Stimulated activated CD8-positive, alpha-beta memory T cell treated with anti-CD3 and anti-CD28 coated beads, Interleukin-4, amount 100 ng/mL, for 24 hours (primary cell): ENCODE results near the gene PIAS1.
"Not testable (repeated sequence)": the region's sequence is repeated elsewhere in the genome, so short reads cannot be mapped to it uniquely, and the experiment has no call there.

Experiments used
- DNase-seq: peaks from one replicate; pipeline ENCODE4 v3.0.0-alpha.2; 2020; ENCODE audit warnings: low read depth

The PIAS1 gene

GRCh38 chr15:68034719-68035293, 19.3 kb upstream of the PIAS1 start:
- DNase-seq = no peak

- DNase-seq = no peak
Measured at GRCh38 chr15:68038246-68038645, 15.9 kb upstream of the PIAS1 start.

- no peak for DNase-seq
Measured at GRCh38 chr15:68040144-68040543, 14.0 kb upstream of the PIAS1 start.

GRCh38 chr15:68042156-68042854, 11.8 kb upstream of the PIAS1 start:
- DNase-seq = no peak

- no peak for DNase-seq
Measured at GRCh38 chr15:68042855-68043222, 11.3 kb upstream of the PIAS1 start.

- no peak for DNase-seq
Measured at GRCh38 chr15:68045289-68046265, 8.5 kb upstream of the PIAS1 start.

GRCh38 chr15:68047826-68048225, 6.3 kb upstream of the PIAS1 start:
- no peak for DNase-seq

- DNase-seq = no peak
Measured at GRCh38 chr15:68051109-68051508, 3.0 kb upstream of the PIAS1 start.

GRCh38 chr15:68051907-68052306, 2.2 kb upstream of the PIAS1 start:
- no peak for DNase-seq

- DNase-seq = no peak
Measured at GRCh38 chr15:68052431-68052830, 1.7 kb upstream of the PIAS1 start.

GRCh38 chr15:68053001-68053400, 1.1 kb upstream of the PIAS1 start:
- DNase-seq = no peak

- DNase-seq = peak; percentile 14
Measured at GRCh38 chr15:68054628-68055223, 611 bp downstream of the PIAS1 start.

- DNase-seq = peak; percentile 42
Measured at GRCh38 chr15:68055224-68055705, 1.1 kb downstream of the PIAS1 start.

- DNase-seq = no peak
Measured at GRCh38 chr15:68056097-68056865, 2.2 kb downstream of the PIAS1 start.

GRCh38 chr15:68057034-68057433, 2.9 kb downstream of the PIAS1 start:
- DNase-seq = no peak

- DNase-seq = no peak
Measured at GRCh38 chr15:68057758-68058157, 3.6 kb downstream of the PIAS1 start.

GRCh38 chr15:68058970-68059369, 4.9 kb downstream of the PIAS1 start:
- DNase-seq = not testable (repeated sequence)

GRCh38 chr15:68059630-68060029, 5.5 kb downstream of the PIAS1 start:
- no peak for DNase-seq

- DNase-seq = no peak
Measured at GRCh38 chr15:68061171-68061570, 7.1 kb downstream of the PIAS1 start.

GRCh38 chr15:68061602-68062001, 7.5 kb downstream of the PIAS1 start:
- no peak for DNase-seq

GRCh38 chr15:68062214-68062613, 8.1 kb downstream of the PIAS1 start:
- no peak for DNase-seq
